Effector CD4-positive, alpha-beta T cell (primary cell): ENCODE data around the gene TMEM43.

Experiments
- DNase-seq: peaks from one replicate; pipeline ENCODE4 v3.0.0-alpha.2; 2020

The TMEM43 gene

GRCh38 chr3:14138878-14139655 lies 14.2 kb downstream of the TMEM43 start:
- no peak for DNase-seq

GRCh38 chr3:14139771-14140170 lies 14.9 kb downstream of the TMEM43 start:
- no peak for DNase-seq

- no peak for DNase-seq
These were observed 15.8 kb downstream of the TMEM43 start for GRCh38 chr3:14140668-14141067.

GRCh38 chr3:14141144-14141543 lies 16.3 kb downstream of the TMEM43 start:
- DNase-seq, result no peak

- DNase-seq, result no peak
These were observed 16.9 kb downstream of the TMEM43 start for GRCh38 chr3:14141602-14142341.

GRCh38 chr3:14142567-14143270 lies 17.9 kb downstream of the TMEM43 start:
- DNase-seq, result peak; percentile 69

- DNase-seq, result no peak
These were observed 18.7 kb downstream of the TMEM43 start for GRCh38 chr3:14143271-14144225.

- DNase-seq, result peak; percentile 74
These were observed 19.7 kb downstream of the TMEM43 start for GRCh38 chr3:14144423-14145075.

- DNase-seq, result no peak
These were observed 20.4 kb downstream of the TMEM43 start for GRCh38 chr3:14145236-14145635.

GRCh38 chr3:14145670-14146380 lies 21.0 kb downstream of the TMEM43 start:
- no peak for DNase-seq

- DNase-seq, result no peak
These were observed 21.7 kb downstream of the TMEM43 start for GRCh38 chr3:14146381-14147065.

- DNase-seq, result no peak
These were observed 22.2 kb downstream of the TMEM43 start for GRCh38 chr3:14147066-14147435.

GRCh38 chr3:14147617-14148016 lies 22.8 kb downstream of the TMEM43 start:
- DNase-seq, result no peak

- no peak for DNase-seq
These were observed 23.5 kb downstream of the TMEM43 start for GRCh38 chr3:14148041-14148985.

GRCh38 chr3:14150078-14150477 lies 25.2 kb downstream of the TMEM43 start:
- no peak for DNase-seq

- DNase-seq, result no peak
These were observed 25.8 kb downstream of the TMEM43 start for GRCh38 chr3:14150491-14151230.

- no peak for DNase-seq
These were observed 26.7 kb downstream of the TMEM43 start for GRCh38 chr3:14151471-14152083.
